ENCODE results near the gene PLEKHM2. TPM values are rescaled to one million over a fixed set of nuclear protein-coding genes. Genes with fewer than 3 reads are reported as not detected.
A peak's percentile ranks its signal among the peaks of the same experiment; 100 is the strongest.

Gene PLEKHM2
- total RNA-seq, 1 donor = 54.0 TPM

DNA sequence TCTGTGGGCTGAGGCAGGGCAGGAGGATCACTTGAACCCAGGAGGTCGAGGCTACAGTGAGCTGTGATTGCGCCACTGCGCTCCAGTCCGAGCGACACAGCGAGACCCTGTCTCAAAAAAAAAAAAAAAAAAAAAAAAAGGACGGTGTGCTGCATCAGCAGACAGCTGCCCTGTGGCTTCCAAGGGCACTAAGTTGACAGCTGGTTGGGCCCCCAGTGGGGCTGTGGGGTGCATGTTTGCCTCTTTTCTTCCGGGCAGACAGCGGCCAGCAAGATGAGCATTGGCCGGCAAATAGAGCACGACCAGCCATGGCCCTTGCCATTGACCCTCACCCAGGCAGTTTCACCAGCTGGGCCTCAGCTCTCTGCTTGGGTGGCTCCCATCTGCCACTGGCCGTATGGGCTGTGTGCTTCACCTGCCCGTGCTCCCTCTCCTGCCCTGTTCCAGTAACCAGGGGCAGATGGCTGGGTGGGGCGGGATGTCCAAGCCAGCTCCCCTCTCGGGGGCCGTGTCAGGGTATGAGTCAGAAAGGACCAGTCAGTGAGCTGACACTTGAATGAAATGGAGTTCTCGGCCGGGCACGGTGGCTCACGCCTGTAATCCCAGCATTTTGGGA is 39.6 kb downstream of the PLEKHM2 start:
- TF ChIP-seq, protein P1, sequence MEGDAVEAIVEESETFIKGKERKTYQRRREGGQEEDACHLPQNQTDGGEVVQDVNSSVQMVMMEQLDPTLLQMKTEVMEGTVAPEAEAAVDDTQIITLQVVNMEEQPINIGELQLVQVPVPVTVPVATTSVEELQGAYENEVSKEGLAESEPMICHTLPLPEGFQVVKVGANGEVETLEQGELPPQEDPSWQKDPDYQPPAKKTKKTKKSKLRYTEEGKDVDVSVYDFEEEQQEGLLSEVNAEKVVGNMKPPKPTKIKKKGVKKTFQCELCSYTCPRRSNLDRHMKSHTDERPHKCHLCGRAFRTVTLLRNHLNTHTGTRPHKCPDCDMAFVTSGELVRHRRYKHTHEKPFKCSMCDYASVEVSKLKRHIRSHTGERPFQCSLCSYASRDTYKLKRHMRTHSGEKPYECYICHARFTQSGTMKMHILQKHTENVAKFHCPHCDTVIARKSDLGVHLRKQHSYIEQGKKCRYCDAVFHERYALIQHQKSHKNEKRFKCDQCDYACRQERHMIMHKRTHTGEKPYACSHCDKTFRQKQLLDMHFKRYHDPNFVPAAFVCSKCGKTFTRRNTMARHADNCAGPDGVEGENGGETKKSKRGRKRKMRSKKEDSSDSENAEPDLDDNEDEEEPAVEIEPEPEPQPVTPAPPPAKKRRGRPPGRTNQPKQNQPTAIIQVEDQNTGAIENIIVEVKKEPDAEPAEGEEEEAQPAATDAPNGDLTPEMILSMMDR (IDR thresholded peaks at IDR 0.05; ENCODE audit: insufficient read depth, low read depth, low read length) = no peak
- DNase-seq (ENCODE audit: low read depth) = no peak
- H3K4me3 ChIP-seq (ENCODE audit: low read depth, low read length) = no peak overlapping the region

DNA sequence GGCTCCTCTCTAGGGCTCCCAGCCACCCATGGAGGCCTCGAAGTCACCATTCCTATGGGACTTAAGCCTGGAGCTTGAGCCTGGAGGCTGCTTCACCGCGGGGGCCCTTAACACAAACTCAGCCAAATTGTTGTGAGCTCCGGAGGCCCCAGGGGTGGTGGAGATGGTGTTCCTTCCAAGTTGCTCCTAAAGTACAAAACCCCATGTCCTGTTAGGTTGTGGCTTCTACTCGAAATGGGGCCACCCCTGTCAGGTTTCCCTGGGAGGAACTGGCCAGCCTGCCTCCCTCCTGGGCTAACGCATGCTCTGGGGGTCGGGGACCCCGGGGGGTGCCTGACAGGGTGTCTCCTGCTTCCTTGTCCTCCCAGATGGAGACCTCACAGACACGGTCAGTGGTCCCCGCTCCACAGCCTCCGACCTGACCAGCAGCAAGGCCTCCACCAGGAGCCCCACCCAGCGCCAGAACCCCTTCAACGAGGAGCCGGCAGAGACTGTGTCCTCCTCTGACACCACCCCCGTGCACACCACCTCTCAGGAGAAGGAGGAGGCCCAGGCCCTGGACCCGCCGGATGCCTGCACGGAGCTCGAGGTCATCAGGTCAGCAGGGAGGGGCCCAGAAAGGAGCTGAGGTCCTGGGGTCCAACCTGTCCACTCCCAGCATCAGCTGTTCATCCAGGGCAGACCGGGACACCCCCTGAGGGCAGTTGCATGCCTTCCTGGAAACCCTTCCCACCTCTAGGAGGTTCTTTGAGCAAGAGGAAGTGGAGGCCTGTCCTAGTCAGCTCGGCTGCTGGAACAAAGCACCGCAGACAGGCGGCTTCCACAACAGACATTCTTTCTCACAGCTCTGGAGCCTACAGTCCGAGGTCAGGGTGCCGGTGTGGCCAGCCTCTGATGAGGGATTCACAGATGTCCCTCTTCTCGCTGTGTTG is 41.1 kb downstream of the PLEKHM2 start:
- DNase-seq (ENCODE audit: low read depth) = peak; percentile 22
- TF ChIP-seq, protein P1 (IDR thresholded peaks at IDR 0.05; ENCODE audit: insufficient read depth, low read depth, low read length) = no peak
- H3K4me3 ChIP-seq (ENCODE audit: low read depth, low read length) = no peak overlapping the region

DNA sequence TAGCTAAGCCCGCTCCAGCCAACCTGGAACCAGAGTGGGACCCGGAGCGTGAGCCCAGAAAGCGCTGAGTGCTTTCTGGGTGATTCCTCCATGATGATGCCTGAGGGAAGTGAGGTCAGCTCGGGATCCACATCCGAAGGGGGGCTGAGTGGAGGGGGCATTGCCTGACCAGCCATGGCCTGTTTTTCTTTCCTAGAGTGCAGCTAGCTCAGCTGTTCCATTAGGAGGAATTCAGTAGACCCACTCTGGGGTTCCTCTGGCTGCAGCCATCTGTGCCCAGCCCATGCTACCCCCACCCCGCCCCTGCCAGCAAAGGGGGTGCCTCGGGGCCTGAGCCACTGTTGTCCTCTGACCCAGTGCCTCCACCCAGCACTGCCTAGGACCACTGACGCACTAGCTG is 42.4 kb downstream of the PLEKHM2 start:
- no peak overlapping the region for H3K4me3 ChIP-seq (ENCODE audit: low read depth, low read length)
- TF ChIP-seq, protein P1 (IDR thresholded peaks at IDR 0.05; ENCODE audit: insufficient read depth, low read depth, low read length) = no peak
- DNase-seq (ENCODE audit: low read depth) = no peak

DNA sequence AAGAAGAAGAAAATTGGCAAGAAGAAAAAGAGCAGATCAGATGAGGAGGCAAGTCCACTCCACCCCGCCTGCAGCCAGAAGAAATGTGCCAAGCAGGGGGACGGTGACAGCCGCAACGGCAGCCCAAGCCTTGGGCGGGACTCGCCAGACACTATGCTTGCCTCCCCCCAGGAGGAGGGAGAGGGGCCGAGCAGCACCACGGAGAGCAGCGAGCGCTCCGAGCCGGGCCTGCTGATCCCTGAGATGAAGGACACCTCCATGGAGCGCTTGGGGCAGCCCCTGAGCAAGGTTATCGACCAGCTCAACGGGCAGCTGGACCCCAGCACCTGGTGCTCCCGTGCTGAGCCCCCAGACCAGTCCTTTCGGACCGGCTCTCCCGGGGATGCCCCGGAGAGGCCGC is 42.9 kb downstream of the PLEKHM2 start:
- no peak overlapping the region for H3K4me3 ChIP-seq (ENCODE audit: low read depth, low read length)
- TF ChIP-seq, protein P1 (IDR thresholded peaks at IDR 0.05; ENCODE audit: insufficient read depth, low read depth, low read length) = no peak
- no peak for DNase-seq (ENCODE audit: low read depth)

DNA sequence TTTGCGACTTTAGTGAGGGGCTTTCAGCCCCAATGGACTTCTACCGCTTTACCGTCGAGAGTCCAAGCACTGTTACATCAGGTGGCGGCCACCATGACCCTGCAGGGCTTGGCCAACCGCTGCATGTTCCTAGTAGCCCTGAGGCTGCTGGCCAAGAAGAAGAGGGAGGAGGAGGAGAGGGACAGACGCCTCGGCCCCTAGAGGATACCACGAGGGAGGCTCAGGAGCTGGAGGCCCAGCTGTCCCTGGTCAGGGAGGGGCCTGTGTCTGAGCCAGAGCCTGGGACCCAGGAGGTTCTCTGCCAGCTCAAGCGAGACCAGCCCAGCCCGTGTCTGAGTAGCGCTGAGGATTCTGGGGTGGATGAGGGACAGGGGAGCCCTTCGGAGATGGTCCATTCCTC is 43.3 kb downstream of the PLEKHM2 start:
- TF ChIP-seq, protein P1 (IDR thresholded peaks at IDR 0.05; ENCODE audit: insufficient read depth, low read depth, low read length) = no peak
- no peak overlapping the region for H3K4me3 ChIP-seq (ENCODE audit: low read depth, low read length)
- no peak for DNase-seq (ENCODE audit: low read depth)

DNA sequence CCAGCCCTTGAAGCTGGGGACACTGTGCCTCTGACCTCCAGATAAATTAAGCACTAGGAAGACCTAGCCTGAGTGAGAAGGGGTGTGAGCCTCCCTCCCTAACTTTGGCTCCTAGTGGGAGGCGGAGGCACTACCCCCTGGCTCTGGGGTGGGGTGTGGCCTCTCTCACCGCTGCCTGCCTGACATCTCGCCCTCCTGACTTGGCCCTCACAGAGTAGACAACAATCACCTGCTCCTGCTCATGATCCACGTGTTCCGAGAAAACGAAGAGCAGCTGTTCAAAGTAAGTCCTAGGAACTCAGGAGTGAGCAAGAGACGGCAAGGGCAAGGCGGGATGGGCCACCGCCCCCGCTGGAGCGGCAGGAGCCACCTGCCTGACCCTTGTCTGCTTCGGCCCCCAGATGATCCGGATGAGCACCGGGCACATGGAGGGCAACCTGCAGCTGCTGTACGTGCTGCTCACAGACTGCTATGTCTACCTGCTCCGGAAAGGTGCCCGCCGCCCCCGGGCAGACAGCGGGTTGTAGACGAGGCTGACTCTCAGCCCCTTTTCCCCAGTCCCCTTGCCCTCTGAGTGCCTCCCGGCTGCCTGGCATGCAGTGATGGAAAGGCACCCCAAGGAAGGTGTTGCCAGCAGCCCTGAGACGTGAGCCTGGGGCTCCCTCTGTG is 43.9 kb downstream of the PLEKHM2 start:
- DNase-seq (ENCODE audit: low read depth) = no peak
- TF ChIP-seq, protein P1 (IDR thresholded peaks at IDR 0.05; ENCODE audit: insufficient read depth, low read depth, low read length) = no peak
- H3K4me3 ChIP-seq (ENCODE audit: low read depth, low read length) = no peak overlapping the region

All from fibroblast of villous mesenchyme (primary cell).